Measurements from ENCODE around the gene PRG2.

PRG2 gene

DNA sequence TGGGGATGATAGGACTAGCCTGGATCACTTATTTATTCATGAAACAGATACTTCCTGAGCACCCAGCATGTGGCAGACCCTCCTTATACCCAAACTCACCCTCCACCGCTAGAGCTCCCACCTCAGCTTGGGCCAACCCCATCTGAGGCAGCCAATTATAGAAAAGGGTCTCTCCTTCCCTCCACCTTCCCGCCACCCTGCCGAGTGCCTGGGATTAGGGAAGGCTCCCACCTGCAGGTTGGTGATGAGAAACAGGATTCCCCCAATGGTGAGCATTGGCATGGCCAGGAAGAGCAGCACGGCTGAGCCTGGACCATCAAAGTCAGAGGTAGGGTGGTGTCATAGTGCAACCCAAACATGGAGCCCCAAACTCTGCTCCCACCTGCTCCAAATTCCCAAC, 30.6 kb upstream of the PRG2 start:
- no peak for DNase-seq (ENCODE audit: low read depth in 2 of 2)
- TF ChIP-seq, protein P1, sequence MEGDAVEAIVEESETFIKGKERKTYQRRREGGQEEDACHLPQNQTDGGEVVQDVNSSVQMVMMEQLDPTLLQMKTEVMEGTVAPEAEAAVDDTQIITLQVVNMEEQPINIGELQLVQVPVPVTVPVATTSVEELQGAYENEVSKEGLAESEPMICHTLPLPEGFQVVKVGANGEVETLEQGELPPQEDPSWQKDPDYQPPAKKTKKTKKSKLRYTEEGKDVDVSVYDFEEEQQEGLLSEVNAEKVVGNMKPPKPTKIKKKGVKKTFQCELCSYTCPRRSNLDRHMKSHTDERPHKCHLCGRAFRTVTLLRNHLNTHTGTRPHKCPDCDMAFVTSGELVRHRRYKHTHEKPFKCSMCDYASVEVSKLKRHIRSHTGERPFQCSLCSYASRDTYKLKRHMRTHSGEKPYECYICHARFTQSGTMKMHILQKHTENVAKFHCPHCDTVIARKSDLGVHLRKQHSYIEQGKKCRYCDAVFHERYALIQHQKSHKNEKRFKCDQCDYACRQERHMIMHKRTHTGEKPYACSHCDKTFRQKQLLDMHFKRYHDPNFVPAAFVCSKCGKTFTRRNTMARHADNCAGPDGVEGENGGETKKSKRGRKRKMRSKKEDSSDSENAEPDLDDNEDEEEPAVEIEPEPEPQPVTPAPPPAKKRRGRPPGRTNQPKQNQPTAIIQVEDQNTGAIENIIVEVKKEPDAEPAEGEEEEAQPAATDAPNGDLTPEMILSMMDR (IDR thresholded peaks at IDR 0.05; ENCODE audit: low read depth, low read length) = no peak
- no peak overlapping the region for H3K4me3 ChIP-seq (replicated peaks in 1 of 2; ENCODE audit: low read depth in 2 of 2, low read length in 2 of 2)

DNA sequence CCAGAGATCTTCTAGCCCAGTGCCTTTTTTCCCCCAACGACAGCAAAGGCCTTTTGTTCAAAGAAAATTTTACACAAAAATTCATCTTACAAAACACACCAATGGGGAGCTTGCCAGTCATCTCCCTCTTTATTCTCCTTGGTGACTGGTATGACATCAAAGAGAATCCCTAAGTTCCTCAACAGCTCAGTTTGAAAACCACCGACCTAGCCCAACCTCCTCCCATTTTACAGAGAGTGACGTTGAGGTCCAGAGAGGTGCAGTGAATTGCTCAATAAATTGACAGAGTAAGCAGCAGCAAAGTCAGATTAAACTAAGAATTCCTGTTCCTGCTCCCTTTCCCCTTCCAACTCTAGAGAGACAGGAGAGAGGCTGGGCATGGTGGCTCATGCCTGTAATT, 28.7 kb upstream of the PRG2 start:
- H3K4me3 ChIP-seq (replicated peaks in 1 of 2; ENCODE audit: low read depth in 2 of 2, low read length in 2 of 2) = no peak overlapping the region
- TF ChIP-seq, protein P1 (IDR thresholded peaks at IDR 0.05; ENCODE audit: low read depth, low read length) = no peak
- DNase-seq (ENCODE audit: low read depth in 2 of 2) = no peak

DNA sequence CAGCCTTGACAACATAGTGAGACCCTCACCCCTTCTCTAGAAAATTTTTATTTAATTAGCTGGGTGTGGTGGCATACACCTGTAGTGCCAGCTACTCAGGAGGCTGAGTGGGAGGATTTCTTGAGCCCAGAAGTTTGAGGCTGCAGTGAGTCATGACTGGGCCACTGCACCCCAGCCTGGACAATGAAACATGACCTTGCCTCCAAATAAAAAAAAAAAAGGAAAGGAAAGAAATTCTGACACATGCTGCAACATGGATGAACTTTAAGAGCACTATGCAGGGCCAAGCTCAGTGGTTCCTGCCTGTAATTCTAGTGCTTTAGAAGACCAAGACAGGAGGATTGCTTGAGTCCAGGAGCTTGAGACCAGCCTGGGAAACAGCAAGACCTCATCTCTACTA, 27.7 kb upstream of the PRG2 start:
- H3K4me3 ChIP-seq (replicated peaks in 1 of 2; ENCODE audit: low read depth in 2 of 2, low read length in 2 of 2) = no peak overlapping the region
- no peak for DNase-seq (ENCODE audit: low read depth in 2 of 2)
- TF ChIP-seq, protein P1 (IDR thresholded peaks at IDR 0.05; ENCODE audit: low read depth, low read length) = no peak

DNA sequence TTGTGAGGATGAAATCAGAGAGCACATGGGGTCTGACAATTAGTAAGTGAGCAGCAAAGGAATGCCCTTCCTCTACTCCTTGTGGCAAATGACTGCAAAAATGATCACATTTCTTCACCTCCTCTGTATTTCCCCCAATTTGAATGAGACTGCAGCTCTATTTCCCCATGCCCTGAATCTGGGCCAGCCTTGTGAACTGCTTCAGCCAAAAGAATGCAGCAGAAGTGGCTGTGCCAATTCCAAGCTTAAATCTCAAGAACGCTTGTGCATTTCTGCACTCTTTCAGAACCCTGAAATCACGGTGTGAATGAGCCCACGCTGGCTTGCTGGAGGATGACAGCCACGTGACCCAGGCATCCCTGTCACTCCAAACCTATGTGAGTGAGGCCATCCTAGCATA, 26.6 kb upstream of the PRG2 start:
- DNase-seq (ENCODE audit: low read depth in 2 of 2) = peak; percentile 63 to 89
- TF ChIP-seq, protein P1 (IDR thresholded peaks at IDR 0.05; ENCODE audit: low read depth, low read length) = no peak
- H3K4me3 ChIP-seq (replicated peaks in 1 of 2; ENCODE audit: low read depth in 2 of 2, low read length in 2 of 2) = no peak overlapping the region

DNA sequence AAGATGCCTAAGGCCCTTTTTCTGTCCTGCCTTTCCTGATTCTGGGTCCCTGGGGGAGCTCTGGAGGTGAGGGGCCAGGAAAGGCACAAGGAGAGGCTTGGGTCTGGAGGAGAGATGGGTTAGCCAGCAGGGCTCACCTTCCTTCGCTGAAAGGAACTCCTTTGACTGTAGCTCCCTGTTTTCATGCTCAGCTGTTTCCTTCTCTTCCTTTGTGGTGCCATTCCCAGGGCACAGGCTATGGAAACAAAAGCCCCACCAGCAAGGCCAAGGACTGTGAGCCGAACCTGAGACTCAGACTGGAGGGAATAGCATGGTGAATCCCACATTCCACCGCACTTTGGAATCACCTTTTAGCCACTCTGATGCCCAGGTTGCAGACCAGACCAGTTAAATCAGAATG, 26.0 kb upstream of the PRG2 start:
- TF ChIP-seq, protein P1 (IDR thresholded peaks at IDR 0.05; ENCODE audit: low read depth, low read length) = no peak
- no peak for DNase-seq (ENCODE audit: low read depth in 2 of 2)
- no peak overlapping the region for H3K4me3 ChIP-seq (replicated peaks in 1 of 2; ENCODE audit: low read depth in 2 of 2, low read length in 2 of 2)

DNA sequence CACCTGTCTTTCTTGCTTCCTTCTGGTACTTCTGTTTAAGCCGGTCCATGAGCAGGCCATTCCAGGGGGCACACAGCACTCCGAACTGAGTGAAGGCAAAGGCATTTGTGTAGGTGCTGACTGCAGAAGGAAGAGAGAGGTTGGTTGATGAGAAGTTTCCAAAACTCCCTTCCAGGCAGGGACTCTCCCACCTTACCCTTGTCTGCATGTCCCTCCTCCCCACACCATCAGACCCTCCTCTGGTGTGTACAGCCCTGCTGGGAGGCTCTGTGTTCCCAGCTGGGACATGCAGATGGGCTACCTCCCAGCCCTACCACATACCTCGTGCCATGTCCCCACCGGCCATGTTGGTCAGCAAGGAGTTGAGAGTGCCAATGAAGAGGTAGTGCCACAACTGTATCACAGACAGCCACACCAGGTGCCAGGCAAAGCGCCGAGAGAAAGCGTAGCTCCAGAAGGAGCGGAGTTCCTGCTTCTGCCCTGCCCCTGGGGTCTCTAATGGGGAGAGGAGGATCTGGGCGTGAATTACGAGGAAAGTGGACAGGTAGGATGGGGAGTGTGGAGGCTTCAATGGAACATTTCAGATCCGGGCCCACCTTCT, 24.3 kb upstream of the PRG2 start:
- TF ChIP-seq, protein P1 (IDR thresholded peaks at IDR 0.05; ENCODE audit: low read depth, low read length) = no peak
- no peak for DNase-seq (ENCODE audit: low read depth in 2 of 2)
- H3K4me3 ChIP-seq (replicated peaks in 1 of 2; ENCODE audit: low read depth in 2 of 2, low read length in 2 of 2) = no peak overlapping the region

DNA sequence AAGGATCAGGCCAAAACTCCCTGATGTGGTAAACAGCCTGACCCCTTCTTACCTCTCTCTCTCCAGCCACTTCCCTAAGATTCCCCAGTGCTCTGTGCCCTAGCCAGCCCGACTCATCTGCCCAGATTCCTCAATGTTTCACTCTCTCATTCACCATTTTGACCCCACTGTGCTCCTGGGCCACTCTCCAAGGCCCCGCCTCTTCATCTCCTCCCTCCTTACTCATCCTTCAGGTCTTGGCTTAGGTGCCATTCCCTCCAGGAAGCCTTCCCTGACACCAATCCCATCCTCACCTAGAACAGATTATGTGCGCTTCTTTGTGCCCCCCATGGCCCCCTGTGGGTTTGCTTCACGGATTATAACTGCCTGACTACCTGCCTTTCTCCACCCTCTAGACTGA, 23.2 kb upstream of the PRG2 start:
- DNase-seq (ENCODE audit: low read depth in 2 of 2) = no peak
- TF ChIP-seq, protein P1 (IDR thresholded peaks at IDR 0.05; ENCODE audit: low read depth, low read length) = no peak
- H3K4me3 ChIP-seq (replicated peaks in 1 of 2; ENCODE audit: low read depth in 2 of 2, low read length in 2 of 2) = no peak overlapping the region

Measured in cardiac fibroblast (primary cell).